Inferior parietal cortex (tissue), 1 donor: ENCODE measurements around the gene CTNNBIP1.

ENCODE experiments used
- DNase-seq: peaks from one replicate; pipeline ENCODE4 v3.0.0-alpha.2; 2016; ENCODE audit errors: extremely low spot score

Gene CTNNBIP1

GRCh38 chr1:9904596-9904995 lies 5.5 kb downstream of the CTNNBIP1 start:
- DNase-seq = no peak

- no peak for DNase-seq
Observed at GRCh38 chr1:9903801-9904527, 6.1 kb downstream of the CTNNBIP1 start.

GRCh38 chr1:9902060-9902452 lies 8.0 kb downstream of the CTNNBIP1 start:
- DNase-seq = no peak

- no peak for DNase-seq
Observed at GRCh38 chr1:9901148-9902059, 8.7 kb downstream of the CTNNBIP1 start.

GRCh38 chr1:9900142-9901043 lies 9.7 kb downstream of the CTNNBIP1 start:
- no peak for DNase-seq

- no peak for DNase-seq
Observed at GRCh38 chr1:9894115-9894514, 16.0 kb downstream of the CTNNBIP1 start.

- no peak for DNase-seq
Observed at GRCh38 chr1:9892563-9893528, 17.2 kb downstream of the CTNNBIP1 start.

- no peak for DNase-seq
Observed at GRCh38 chr1:9891207-9891606, 18.9 kb downstream of the CTNNBIP1 start.

- DNase-seq = no peak
Observed at GRCh38 chr1:9890224-9890731, 19.8 kb downstream of the CTNNBIP1 start.

- DNase-seq = no peak
Observed at GRCh38 chr1:9889411-9889810, 20.7 kb downstream of the CTNNBIP1 start.

- DNase-seq = no peak
Observed at GRCh38 chr1:9888886-9889285, 21.2 kb downstream of the CTNNBIP1 start.

GRCh38 chr1:9887070-9887469 lies 23.0 kb downstream of the CTNNBIP1 start:
- no peak for DNase-seq

- no peak for DNase-seq
Observed at GRCh38 chr1:9886092-9886742, 23.9 kb downstream of the CTNNBIP1 start.

- DNase-seq = no peak
Observed at GRCh38 chr1:9884805-9885204, 25.3 kb downstream of the CTNNBIP1 start.

GRCh38 chr1:9883585-9884449 lies 26.3 kb downstream of the CTNNBIP1 start:
- no peak for DNase-seq

GRCh38 chr1:9882945-9883303 lies 27.1 kb downstream of the CTNNBIP1 start:
- DNase-seq = no peak

- DNase-seq = no peak
Observed at GRCh38 chr1:9882296-9882944, 27.6 kb downstream of the CTNNBIP1 start.

- no peak for DNase-seq
Observed at GRCh38 chr1:9881838-9882249, 28.2 kb downstream of the CTNNBIP1 start.

- no peak for DNase-seq
Observed at GRCh38 chr1:9878404-9878803, 31.7 kb downstream of the CTNNBIP1 start.
